Spleen (tissue), 7 donors: ENCODE measurements around the gene PTEN.

Experiments used
- POLR2AphosphoS5 ChIP-seq, 3 donors: sonication (generic); formaldehyde crosslinking; IDR thresholded peaks; one replicate each; pipeline ENCODE4 v1.5.1; 2017; ENCODE audit warnings: antibody characterized with exemption in 3 of 3
- TF ChIP-seq, protein P1 (sequence below), 11 experiments: fragments of 200-600 bp in 7 of 11; fragments of 450-650 bp in 4 of 11; sonication (generic) in 4 of 11; IDR thresholded peaks in 8 of 11; conservative IDR thresholded peaks in 3 of 11; 1 replicate in 7 of 11; 2 replicates in 4 of 11; pipeline versions ENCODE4 v1.4.0 to v1.8.0; 2016 to 2021; ENCODE audit warnings: antibody characterized with exemption in 11 of 11, inconsistent platforms in 4 of 11, mild to moderate bottlenecking in 1 of 11
- donor health status: DM: no; HTN: no; CAD: no; lungs with moderate emphysema.
- donor health status: DM: no; HTN: no; CAD: no.
- donor health status: DM: no; HTN: no; CAD: no.

- TF ChIP-seq, protein P1, sequence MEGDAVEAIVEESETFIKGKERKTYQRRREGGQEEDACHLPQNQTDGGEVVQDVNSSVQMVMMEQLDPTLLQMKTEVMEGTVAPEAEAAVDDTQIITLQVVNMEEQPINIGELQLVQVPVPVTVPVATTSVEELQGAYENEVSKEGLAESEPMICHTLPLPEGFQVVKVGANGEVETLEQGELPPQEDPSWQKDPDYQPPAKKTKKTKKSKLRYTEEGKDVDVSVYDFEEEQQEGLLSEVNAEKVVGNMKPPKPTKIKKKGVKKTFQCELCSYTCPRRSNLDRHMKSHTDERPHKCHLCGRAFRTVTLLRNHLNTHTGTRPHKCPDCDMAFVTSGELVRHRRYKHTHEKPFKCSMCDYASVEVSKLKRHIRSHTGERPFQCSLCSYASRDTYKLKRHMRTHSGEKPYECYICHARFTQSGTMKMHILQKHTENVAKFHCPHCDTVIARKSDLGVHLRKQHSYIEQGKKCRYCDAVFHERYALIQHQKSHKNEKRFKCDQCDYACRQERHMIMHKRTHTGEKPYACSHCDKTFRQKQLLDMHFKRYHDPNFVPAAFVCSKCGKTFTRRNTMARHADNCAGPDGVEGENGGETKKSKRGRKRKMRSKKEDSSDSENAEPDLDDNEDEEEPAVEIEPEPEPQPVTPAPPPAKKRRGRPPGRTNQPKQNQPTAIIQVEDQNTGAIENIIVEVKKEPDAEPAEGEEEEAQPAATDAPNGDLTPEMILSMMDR (IDR thresholded peaks at IDR 0.05 in 8 of 11, conservative IDR thresholded peaks at IDR 0.05 in 3 of 11): no peak
- TF ChIP-seq POLR2AphosphoS5 (IDR thresholded peaks at IDR 0.05): no peak
Observed at GRCh38 chr10:87987206-87987605, 123.8 kb downstream of the PTEN start.
